ENCODE results near the gene CCDC12.

DNA sequence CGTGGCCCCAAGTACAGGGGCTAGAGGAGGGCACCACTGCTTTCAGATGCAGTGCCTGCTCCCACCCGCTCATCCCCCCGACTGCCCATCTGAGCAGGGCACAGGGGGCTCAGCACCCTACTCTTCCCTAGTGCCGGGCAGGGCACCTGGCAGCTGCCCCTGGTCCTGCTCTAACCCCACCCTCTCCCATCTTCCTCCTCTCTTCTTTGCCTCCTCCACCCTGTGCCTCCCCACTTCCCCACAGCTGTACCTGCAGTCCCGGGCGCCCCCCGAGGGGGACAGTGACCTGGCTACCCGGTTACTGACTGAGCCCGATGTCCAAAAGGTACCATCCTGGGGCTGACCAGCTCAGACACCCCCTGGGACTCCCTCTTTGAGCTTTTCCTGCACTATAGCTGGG lies 15.7 kb upstream of the CCDC12 start:
- TF ChIP-seq, protein P1, sequence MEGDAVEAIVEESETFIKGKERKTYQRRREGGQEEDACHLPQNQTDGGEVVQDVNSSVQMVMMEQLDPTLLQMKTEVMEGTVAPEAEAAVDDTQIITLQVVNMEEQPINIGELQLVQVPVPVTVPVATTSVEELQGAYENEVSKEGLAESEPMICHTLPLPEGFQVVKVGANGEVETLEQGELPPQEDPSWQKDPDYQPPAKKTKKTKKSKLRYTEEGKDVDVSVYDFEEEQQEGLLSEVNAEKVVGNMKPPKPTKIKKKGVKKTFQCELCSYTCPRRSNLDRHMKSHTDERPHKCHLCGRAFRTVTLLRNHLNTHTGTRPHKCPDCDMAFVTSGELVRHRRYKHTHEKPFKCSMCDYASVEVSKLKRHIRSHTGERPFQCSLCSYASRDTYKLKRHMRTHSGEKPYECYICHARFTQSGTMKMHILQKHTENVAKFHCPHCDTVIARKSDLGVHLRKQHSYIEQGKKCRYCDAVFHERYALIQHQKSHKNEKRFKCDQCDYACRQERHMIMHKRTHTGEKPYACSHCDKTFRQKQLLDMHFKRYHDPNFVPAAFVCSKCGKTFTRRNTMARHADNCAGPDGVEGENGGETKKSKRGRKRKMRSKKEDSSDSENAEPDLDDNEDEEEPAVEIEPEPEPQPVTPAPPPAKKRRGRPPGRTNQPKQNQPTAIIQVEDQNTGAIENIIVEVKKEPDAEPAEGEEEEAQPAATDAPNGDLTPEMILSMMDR (IDR thresholded peaks at IDR 0.05; ENCODE audit: insufficient read depth, low read length, poor library complexity, severe bottlenecking) = no peak
- TF ChIP-seq EZH2phosphoT487 (conservative IDR thresholded peaks at IDR 0.05; ENCODE audit: low read length) = no peak

Measured in SU-DHL-6 (cell line).